ENCODE data around the gene AZIN2.
"Not testable (repeated sequence)": the region's sequence is repeated elsewhere in the genome, so short reads cannot be mapped to it uniquely, and the experiment has no call there.

AZIN2 gene

DNA sequence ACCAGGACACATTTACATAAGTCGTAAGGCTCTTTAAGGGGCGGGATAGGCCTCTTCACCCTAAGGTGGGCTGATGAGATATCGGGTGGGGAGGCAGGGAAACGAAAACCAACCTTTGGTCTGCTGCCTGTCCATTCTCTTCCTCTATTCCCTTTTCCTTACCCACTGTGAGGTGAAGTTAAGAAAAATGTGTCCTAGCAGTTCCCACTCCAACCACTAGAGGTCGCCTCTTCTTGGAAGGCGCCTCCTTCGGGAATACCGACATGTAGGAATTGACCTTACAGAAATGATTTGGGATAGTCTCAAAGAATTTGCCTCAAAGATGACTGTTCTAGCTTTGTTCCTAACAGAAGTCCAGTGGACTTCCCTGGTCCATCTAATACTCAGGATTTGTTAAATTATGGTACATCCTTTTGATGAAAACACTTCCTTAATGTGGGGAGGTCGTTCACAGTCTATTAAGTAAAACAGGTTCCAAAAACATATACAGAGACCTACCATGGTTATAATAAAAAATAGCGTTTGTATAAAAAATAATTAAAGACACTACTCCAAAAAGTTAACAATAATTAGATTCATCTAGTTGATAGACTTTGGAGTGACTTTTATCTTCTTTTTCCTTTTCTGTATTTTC, 14.1 kb downstream of the AZIN2 start:
- DNase-seq (ENCODE audit: low read depth) = no peak

DNA sequence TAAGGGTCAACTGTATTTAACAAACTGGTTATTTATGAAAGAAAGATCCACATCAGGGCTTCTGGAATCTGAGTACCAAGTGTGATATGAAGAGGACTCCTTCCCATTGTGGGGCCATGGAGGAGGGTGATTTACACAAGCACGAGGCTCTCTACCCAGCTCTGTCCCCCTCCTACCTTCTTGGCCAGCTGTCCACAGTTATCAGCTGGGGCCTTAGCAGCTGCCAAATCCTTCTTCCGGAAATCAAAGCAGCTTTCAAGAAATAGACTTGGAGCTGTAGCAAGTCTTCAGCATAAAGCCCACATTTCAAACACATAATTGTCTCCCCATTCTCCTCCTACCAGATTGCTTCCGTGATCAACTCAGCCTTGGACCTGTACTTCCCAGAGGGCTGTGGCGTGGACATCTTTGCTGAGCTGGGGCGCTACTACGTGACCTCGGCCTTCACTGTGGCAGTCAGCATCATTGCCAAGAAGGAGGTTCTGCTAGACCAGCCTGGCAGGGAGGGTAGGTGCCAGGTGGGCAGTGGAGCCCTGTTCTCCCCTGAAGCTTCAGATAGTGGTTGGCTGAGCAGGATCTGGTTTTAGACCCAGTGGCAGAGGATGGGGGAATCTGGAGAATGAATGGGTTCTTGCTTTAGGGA, 15.5 kb downstream of the AZIN2 start:
- no peak for DNase-seq (ENCODE audit: low read depth)

DNA sequence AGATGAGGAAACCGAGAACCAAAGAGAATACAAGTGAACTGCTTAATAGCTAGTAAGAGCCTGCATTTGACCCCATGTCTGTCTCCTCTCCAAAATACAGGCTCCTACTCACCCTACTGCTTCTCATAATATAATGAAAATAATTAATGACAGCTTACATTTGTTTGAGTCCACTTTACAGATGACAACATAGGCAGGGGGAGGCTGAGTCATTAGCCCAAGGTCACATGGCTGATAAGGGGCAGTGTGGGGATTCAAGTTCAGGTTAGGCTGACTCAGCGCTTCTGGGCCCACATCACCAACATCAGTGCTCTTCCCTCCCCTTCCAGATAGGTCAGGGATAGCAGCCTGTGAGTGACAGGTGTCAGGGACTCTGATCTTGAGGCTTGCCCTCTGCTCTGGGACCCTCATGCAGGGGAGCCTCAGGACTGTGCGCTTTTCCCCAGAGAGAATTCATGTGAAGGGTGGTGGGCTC, 16.2 kb downstream of the AZIN2 start:
- DNase-seq (ENCODE audit: low read depth) = no peak

DNA sequence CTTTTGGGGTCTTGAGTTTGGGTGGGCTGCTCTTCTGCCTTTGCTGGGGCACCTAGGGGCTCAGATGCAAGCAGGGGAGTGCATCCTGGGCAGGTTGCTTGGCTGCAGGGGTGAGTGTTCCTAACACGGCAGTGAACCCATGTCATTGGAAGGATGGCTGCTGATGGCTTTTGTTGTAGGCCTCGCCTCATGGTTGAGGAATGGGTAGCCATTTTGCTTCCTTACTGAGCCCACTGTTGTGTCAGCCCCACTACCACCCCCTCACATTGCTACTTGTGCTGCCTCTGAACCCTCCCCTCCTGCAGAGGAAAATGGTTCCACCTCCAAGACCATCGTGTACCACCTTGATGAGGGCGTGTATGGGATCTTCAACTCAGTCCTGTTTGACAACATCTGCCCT, 16.8 kb downstream of the AZIN2 start:
- DNase-seq (ENCODE audit: low read depth) = no peak

DNA sequence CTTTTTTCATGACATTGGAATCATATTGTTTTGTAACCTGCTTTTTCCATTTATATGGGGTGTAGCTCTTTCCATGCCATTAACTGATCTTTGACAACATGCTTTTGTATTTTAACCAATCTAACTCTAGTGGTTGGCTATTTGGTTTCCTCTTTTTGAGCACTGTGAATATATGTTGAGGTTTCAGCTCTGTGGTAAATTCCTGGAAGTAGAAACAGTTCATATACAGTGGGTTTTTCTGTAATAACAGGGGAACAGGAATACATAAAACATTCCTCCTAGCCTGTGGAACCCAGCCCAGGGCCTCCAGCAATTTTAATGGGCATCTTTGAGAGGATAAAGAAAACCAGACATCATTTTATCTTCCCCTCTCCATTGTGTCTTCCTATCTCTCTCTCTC, 17.4 kb downstream of the AZIN2 start:
- DNase-seq (ENCODE audit: low read depth) = no peak

DNA sequence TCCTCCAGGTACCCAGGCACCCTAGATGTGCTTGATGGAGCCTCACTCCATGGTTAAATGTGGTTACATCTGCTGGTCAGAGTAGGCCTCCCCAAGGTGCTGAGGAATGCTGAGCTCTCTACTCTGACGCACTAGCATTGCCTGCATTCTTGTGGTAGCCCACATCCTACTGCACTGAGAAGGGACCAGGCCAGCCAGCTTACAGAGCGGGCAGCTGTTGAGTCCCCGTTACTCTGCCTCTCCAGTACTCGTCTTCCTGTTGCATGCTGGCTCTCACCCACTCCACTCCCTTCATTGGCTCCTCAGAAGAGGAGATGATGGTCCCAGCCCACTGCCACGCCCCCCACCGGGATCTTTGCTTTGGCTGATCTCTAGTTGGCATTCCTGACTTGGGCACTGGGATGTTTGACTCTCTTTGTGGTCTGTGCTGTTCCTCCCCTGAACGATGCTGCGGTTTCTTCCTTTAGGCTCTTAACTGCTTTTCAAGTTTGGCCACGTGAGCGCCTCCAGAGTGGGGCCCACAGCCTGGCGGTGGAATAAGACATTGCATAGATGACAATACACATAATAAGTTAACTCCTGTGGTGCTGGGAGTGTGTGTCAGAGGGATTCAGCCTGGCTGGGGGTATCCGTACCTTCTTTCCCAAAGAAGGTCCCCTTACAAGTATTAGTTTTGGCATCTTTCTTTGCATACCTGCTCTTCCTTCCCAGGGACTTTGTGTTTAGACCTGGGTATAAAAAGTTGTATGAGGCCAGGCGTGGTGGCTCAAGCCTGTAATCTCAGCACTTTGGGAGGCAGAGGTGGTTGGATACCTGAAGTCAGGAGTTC, 18.6 kb downstream of the AZIN2 start:
- DNase-seq (ENCODE audit: low read depth) = peak; percentile 45

DNA sequence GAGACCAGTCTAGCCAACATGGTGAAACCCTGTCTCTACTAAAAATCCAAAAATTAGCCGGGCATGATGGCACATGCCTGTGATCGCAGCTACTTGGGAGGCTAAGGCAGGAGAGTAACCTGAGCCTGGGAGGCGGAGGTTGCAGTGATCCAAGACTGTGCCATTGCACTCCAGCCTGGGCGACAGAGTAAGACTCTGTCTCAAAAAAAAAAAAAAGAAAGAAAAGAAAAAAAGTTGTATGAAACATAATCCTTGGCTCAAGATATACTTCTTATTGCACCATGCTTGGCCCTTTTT, 19.1 kb downstream of the AZIN2 start:
- DNase-seq (ENCODE audit: low read depth) = not testable (repeated sequence)

DNA sequence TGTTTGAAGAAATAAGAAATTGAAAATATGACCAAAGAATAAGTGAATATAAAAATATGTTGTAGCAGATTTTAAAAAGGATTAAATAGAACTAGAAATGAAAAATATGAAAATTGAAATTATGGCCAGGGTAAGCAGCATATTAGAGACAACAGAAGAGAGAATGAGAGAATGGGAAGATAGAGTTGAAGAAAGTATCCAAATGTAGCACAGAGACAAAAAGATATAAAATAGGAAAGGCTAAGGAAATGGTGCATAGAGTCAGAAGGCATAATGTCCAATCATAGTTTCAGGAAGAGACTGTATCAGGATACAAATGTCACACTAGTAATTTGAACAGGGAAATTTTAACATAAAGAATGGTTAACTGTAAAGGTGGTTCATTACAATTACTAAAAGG, 29.5 kb downstream of the AZIN2 start:
- no peak for DNase-seq (ENCODE audit: low read depth)

DNA sequence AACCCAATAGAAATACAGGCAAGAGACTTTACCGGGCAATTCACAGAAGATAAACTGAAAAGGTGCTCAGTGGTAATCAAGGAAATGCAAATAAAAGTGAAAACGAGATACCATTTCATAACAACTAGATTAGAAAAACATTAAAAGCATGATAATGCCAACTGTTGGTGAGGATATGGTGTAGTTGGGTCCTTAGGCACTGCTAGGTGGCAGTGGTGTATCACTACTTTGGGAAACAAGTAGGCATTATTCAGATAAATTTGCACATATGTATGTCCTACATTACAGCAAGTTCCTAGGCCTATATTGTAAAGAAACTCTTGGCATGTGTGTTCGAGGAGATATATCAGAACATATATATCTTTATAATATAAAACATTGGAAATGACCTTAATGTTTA, 31.0 kb downstream of the AZIN2 start:
- no peak for DNase-seq (ENCODE audit: low read depth)

DNA sequence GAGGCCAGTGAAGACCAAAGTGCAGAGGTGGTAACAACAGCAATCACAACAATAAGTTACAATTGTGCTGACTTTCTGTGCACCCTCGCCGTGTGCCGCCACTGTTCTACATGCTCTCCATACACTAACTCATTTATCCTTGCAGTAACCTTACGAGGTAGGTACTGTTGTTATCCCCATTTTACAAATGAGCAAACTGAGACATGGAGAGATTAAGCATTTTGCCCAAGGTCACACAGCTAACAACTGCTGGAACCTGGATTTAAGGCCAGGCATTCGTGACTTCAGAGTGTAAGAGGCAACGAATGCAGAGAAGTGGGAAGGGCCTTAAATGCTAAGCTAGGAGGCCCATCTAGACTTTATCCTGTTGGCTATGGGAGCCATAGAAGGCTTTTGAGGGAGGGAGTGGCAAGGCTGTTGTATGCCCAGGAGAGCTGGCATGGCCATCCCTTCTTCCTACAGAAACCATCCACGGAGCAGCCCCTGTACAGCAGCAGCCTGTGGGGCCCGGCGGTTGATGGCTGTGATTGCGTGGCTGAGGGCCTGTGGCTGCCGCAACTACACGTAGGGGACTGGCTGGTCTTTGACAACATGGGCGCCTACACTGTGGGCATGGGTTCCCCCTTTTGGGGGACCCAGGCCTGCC, 36.6 kb downstream of the AZIN2 start:
- DNase-seq (ENCODE audit: low read depth) = no peak

DNA sequence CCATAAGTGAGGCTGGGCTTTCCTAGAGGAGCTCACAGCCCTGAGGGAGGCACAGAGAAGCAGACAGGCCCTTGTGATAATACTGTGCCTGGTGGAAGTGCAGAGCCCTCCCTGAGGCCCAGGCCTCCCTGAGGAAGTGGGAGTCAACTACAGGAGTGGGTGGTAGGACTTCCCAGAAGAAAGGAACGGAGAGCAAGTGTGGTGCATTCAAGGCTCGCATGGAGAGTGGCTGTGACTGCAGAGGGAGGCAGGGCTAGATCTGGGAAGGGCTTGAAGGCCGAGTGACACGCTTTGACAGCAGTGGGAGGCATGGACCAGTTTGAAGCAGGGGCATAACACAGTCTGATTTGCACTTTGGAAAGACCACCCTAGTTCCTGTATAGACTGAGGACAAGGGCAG, 37.3 kb downstream of the AZIN2 start:
- no peak for DNase-seq (ENCODE audit: low read depth)

DNA sequence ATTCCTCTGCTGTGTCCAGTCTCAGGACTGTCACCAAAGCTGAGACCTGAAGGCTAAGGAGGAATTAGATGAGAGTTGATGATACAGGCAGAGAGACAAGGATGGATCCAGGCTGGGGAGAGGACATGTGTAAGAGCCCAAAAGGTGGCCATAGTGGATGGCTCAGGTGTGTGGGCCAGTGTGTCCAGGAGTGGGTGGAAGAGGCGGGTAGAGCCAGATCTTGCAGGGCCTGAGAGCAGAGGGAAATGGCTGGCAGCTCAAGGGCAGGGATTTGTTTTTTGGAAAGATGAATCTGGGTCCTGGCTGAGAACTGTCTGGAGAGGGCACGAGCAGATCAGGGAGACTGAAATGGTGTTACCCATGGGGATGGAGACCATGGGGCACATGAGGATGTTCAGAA, 38.1 kb downstream of the AZIN2 start:
- no peak for DNase-seq (ENCODE audit: low read depth)

DNA sequence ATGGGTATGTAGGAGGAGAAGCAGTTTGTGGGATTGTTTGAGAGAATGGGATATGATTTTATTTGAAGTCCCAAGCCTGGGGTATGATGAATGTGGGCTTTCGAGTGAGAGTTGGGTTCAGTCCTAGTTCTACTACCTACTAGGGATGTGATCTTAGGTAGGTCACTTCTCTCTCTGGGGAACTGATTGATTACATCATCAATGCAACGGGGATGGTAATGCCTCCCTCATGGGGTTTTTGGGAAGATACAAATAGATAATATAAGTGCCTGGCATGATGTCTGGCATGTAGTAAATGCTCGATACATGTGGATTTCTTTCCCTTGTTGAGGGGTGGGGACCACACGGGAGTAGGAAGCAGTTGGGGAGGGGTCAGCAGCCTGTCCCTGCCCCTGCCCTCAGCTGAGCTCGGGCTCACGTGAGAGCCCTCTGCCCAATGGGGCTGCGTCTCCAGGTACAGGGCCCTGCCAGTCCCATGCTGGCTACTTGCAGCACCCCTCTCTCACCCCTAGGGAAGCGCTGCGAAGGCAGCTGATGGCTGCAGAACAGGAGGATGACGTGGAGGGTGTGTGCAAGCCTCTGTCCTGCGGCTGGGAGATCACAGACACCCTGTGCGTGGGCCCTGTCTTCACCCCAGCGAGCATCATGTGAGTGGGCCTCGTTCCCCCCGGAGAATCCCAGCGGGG, 38.7 kb downstream of the AZIN2 start:
- no peak for DNase-seq (ENCODE audit: low read depth)

DNA sequence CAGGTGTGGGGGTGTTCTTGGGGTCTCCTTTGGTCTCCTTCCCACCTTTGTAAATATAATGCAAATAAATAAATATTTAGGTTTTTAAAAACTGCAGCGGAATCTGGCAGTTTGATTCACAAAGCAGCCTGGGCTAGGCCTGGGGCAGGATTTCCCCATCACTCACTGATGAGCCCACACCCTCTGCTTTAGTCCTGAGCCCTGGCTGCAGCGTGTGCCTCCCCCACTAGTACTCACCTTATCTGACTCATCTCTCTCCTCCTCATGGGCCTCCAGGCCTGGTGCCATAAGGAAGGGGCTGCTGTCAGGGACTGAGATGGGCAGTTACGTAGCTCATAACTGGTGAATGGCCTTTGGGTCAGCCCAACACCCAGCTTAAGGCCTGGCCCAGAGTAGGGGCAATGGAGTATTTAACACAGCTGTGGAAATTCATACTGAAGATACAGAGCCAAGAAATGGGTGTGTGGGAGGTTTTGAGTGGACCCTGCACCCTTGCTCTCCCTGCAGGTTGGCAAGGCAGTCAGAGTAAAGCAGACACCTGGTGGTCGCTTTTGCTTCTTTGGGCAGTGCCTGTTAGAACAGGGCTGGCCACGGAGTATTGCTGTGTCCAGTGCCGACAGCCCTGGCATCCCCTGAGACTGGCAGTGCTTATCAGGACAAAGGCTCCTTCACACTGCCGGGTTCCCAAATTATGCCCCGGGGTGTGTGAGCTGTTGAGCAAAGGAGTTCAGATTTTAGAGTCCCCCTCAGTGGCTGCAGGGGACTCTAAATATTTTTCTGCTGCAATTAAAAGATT, 39.7 kb downstream of the AZIN2 start:
- DNase-seq (ENCODE audit: low read depth) = no peak

DNA sequence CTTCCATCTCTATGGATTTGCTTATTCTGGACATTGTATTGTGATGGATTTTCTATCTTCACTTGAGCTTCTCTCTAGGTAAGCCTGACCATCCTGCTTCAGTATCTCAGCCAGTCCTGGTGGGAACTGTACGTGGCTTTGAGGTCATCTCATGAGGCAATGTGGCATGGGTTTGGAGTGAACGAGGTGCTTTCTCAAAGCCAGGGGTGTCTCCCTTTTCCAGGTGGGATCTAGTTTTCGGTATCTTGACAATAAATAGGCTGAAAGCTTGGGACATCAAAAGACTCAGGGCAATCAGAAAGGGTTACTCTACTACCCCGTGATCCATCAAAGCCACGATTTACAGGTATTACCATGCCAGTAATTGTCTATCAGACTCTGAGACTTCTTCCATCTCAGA, 40.8 kb downstream of the AZIN2 start:
- DNase-seq (ENCODE audit: low read depth) = no peak

DNA sequence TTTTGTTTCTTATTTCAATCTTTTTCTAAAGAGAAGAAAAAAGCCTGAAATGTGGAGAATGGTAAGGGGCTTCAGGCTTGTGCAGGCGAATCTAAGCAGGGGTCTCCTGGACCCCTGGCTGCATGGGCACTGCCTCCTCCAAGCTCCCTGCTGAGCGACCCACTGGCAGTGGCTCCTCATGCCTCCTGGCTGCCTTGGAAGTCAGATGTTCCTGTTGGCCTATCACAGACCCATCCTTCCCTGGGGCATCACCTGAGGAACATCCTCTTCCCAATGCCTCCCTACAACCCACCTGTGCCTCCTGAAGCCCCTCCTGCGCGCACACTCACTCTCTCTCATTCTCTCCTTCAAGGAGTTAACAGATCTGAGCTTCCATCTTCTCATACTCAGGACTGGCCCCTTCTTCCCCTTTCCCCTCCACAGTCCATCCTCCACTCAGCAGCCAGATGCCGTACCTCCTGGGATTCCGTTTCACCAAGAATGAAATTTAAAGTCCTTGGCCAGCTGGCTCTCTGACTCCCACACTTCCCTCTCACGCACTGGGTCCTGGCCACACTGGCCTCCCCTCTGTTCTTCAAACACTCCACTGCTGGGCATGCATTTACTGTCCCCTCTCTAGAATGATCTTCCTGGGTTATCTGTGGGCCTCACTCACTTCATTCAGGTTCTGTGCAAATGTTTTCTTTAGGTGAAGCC, 41.7 kb downstream of the AZIN2 start:
- DNase-seq (ENCODE audit: low read depth) = no peak

DNA sequence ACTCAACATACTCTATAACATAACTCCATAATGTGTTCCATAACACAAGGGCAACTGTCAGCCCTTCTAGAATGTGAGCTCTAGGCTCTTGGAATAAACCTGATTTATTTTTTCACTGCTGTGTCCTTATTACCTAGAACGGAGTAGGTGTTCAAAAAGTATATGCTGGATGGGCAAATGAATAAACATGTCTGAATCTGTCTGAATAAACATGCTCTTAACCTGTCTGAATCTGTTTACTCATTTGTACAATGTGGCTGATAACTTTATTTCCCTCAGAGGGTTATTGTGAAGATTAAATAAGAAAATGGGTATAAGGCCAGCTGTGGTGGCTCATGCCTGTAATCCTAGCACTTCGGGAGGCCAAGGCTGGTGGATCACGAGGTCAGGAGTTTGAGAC, 42.3 kb downstream of the AZIN2 start:
- no peak for DNase-seq (ENCODE audit: low read depth)

DNA sequence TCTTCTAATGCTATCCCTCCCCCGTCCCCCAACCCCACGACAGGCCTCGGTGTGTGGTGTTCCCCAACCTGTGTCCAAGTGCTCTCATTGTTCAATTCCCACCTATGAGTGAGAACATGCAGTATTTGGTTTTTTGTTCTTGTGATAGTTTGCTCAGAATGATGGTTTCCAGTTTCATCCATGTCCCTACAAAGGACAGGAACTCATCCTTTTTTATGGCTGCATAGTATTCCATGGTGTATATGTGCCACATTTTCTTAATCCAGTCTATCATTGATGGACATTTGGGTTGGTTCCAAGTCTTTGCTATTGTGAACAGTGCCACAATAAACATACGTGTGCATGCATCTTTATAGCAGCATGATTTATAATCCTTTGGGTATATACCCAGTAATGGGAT, 43.7 kb downstream of the AZIN2 start:
- DNase-seq (ENCODE audit: low read depth) = not testable (repeated sequence)

DNA sequence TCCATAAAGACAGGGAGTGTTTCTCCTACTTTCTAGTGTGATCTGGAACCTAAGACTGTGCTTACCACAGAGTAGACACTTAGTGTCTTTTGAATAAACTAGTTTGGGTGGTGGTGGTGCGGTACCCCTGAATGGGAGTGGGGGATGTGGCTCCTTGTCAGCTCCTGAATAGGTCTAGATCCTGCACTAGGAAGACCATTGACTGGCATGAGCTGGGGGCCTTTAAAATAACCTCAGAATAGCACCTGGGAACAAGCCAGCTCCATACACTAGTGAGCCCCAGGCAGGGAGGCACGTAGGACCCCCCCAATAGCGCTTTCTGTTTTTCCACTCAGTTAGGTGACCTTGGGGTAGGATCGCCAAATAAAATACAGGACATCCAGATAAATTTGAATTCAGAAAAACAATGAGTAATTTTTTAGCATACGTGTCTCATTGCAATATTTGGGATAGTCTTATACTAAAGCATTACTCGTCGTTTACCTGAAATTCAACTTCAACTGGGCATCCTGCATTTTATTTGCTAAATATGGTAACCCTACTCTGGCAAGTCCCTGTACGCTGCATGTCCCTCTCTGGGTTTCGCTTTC, 45.6 kb downstream of the AZIN2 start:
- DNase-seq (ENCODE audit: low read depth) = no peak

DNA sequence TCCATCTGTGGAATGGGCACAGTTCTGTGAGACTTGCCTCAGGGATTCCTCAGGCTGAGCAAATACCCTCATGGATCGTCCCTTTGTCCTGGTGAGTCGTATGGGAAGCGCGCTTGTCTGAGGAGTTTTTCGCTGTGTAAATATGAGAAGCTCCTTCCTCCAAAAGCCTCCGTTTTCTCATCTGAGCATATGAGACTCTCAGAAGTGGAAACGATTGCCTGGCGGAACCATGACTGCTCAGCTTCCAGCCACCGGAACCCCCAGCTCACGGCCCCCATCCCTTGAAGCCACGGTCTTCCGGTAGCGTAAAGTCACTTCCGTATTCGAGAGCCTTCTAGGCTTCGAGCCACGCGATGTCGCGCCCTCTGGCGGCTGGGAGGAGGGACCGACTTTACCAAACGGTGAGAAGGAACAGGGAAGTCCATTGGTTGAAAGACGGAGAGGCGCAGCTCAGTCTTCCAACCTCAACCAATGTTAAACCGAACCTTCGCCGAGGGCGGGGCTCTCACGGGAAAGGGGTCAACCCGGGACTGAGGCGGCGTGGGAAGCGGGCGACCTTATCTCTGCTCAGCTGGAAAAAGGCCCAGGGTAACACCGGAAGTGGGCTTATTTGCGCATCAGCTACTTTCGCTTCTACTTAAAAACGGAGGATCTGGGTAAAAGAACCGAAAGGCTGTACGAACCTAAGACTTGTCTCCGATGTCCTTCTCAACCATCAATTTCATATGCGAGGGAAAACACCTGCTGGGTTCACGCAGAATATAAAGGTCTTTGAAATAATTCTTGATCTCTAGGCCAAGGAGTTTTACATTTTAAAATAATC, 46.3 kb downstream of the AZIN2 start:
- peak; percentile 98 for DNase-seq (ENCODE audit: low read depth)

All from stimulated activated CD8-positive, alpha-beta memory T cell treated with anti-CD3 and anti-CD28 coated beads, Interleukin-4, amount 100 ng/mL, for 24 hours (primary cell).